Right renal cortex interstitium (tissue), 3 donors: ENCODE results near the gene NECAP2. TPM values are rescaled to one million over a fixed set of nuclear protein-coding genes. Genes with fewer than 3 reads are reported as not detected.
"Not testable (repeated sequence)": the region's sequence is repeated elsewhere in the genome, so short reads cannot be mapped to it uniquely, and the experiment has no call there.

Source experiments
- DNase-seq, 3 donors: peaks; one replicate each; pipeline ENCODE4 v3.0.0-alpha.2; 2013; ENCODE audit warnings: low read depth in 3 of 3, low spot score in 2 of 3
- polyA plus RNA-seq, 3 donors: library from polyadenylated mRNA; unstranded; fragments of 120-200 nt; gene quantifications; one replicate each; pipeline ENCODE4 v1.2.1, GENCODE V29; 2013; ENCODE audit not compliant: insufficient read length in 3 of 3

The NECAP2 gene
- polyA plus RNA-seq, 3 donors = 65.7 to 69.6 (median 67.3) TPM

DNA sequence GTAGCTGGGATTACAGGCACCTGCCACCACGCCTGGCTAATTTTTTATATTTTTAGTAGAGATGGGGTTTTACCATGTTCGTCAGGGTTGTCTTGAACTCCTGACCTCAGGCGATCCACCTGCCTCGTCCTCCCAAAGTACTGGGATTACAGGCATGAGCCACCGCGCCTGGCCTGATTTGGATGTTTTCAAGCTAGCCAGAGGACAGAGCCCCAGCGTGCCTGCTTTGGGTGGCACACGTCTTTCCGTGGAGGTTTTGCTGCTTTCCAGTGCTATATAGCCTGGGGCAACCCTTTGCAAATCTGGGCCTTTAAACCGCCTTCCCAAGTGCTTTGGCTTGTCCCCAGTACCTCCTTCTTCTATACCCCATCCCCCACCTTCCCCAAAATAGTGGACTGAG, 15.6 kb downstream of the NECAP2 start:
- not testable (repeated sequence) for DNase-seq

DNA sequence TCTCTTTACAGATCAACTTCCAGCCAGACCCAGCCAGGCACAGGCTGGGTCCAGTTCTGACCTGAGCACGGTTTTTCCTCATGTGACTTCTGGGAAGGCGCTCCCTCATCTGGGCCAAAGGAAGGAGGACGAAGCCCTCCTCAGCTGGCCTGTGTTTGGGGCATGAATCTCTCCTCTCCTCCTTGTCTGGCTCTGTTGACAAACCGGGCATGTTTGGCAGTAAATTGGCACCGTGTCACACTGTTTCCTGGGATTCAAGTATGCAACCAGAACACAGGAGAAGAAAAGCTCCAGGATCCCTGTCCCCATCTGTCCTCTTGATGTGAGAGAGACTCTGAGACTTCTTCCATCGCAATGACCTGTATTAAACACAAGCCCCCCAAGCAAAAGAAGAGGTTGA, 18.3 kb downstream of the NECAP2 start:
- no peak for DNase-seq

GRCh38 chr1:16459352-16459925, 18.9 kb downstream of the NECAP2 start:
- no peak for DNase-seq

DNA sequence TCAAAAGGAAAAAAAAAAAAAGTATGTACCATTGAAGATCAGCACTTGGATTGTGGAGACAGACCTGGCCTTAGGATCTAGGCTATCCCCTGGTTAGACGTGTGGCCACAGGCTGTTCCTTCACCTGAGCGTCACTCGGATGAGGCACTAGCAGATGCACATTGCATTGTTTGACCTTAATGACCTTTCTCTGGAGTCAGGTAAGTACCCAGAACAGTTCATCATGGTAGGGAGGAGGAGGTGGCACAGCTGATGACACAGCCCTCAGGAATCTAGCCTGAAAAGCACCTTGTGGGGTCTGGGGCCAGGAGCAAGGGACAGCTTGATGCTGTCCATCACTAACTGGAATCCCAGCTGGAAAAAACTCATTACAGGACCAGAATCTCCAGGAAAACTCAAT, 21.2 kb downstream of the NECAP2 start:
- no peak for DNase-seq

GRCh38 chr1:16462773-16463330, 22.3 kb downstream of the NECAP2 start:
- DNase-seq = no peak

- no peak for DNase-seq
These were observed 24.5 kb downstream of the NECAP2 start for GRCh38 chr1:16464917-16465625.

- no peak for DNase-seq
These were observed 28.0 kb downstream of the NECAP2 start for GRCh38 chr1:16468558-16468957.

DNA sequence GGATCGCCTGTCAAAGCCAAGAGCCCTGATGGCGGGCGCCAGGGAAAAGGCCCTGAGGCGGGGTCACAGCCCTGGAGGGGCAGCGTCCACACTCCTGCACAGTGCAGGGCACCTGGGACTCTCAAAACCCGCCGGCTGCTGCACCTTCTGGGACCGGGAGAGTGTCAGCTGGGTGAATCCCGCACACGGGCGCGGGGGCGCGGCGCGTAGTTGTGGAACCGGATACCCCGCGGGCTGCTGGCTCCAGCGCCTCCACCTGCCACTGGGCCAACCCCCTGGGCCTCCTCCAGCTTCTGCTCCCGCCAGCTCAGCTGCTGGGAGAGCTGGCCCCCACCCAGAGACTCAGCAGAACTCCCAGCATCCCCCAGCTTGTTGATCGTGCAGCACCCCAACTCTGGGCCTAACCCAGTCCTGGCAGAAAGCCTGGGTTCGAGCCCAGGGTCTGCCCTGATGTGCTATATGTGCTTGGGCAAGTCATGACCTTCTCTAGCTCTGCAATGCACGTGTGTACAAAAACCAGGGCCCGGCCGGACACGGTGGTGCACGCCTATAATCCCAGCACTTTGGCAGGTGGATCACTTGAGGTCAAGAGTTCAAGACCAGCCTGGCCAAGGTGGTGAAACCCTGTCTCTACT, 33.8 kb downstream of the NECAP2 start:
- DNase-seq = no peak

- not testable (repeated sequence) for DNase-seq
These were observed 34.4 kb downstream of the NECAP2 start for GRCh38 chr1:16474891-16475290.

DNA sequence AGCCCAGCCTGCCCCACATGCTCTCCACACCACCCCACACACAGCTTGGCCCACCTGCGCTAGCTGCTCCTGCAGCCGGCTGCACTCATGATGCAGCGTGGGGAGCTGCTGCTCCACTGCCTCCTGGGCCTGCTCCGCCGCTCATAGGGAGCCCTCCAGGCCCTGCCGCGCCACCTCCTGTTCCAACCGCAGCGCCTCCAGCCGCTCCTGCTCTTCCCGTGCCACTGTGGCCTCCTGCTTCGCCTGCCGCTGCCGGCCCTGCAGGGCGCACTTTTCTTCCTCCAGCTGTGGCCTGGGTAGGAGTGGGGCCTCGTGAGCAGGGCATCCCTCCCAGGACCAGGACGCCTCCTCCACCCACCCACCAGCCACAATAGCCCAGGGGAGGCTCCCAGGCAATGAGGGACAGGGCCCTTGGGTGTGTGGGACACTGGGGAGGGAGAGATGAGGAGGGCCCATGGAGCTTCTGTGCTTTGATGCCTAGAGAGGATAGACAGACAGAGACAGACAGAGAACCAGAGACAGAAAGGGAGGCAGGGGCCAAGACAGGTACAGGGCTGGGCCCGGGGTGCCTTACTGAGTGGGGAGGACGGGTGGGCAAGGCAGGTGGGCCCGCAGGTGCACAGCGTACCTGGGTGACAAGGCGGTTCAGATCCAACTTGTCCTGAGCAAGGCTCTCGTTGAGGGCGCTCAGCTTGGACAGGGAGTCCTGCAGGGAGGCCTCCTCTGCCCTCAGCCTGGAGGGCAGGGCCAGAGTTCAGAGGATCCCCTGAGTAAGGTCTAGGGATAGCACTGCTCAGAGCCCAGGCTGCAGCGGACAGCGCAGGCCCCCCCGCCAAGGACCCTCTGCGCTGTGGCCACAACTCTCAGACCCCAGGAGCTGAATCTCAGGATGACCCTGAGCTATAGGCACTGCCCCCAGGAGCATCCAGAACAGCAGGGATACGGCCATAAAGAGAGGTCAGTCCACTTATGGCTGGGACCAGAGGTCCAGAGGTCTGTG, 35.5 kb downstream of the NECAP2 start:
- DNase-seq = not testable (repeated sequence)

DNA sequence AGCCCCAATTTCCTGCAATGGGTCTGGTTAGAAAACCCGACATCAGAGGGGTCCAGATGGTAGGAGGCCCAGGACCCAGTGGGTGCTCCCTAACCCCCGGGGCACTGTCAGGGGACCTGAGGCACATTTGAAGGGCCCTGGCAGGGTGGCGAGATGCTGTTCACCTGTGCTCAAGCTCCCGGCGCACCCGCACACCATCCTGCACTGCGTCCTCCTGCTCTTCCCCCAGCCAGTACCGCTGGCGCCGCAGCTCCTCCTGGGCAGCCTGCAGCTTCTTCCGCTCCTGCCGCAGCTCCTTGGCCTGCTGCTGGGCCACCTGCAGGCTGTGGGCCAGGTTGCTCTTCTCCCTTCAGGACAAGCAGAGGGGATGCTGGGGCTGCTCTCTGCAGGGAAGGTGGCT, 37.6 kb downstream of the NECAP2 start:
- no peak for DNase-seq

DNA sequence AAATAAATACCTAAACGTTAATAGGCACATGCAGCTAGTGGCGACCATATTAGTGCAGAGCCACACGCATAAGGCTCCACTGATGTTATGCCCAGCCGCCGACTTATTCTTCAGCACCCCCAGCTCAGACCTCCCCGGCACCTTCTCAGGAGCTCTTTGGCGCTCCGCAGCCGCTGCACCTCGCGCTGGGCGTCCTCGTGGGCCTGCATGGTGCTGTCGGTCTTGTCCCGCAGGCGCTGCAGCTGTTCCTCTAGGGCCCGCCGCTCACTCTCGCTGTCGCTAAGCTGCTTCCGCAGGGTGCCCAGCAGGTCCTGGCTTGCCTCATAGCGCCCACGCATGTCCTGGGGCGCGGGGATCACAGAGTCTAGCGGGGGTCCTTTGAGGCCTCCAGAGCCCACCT, 42.6 kb downstream of the NECAP2 start:
- DNase-seq = not testable (repeated sequence)

- not testable (repeated sequence) for DNase-seq
These were observed 43.3 kb downstream of the NECAP2 start for GRCh38 chr1:16483639-16484500.

- no peak for DNase-seq
These were observed 43.9 kb downstream of the NECAP2 start for GRCh38 chr1:16484501-16484835.

DNA sequence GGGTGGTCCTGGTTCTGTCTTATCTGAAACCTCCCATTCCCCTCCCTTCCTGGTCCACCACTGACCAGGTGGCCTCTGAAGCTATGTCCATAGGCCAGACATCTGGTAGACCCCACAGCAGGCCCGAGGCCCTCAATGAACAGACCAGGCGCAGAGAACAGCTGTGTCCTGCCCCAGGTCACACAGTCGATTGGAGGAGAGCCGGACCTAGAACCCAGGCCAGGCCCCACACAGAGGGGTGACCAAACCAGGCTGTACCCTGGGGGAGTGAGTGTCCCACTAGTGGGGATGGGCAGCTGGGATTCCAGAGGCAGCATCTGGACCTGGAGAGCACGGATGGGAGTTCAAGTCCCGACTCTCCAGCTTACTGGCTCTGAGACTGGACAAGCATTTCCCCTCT, 44.4 kb downstream of the NECAP2 start:
- DNase-seq = no peak

DNA sequence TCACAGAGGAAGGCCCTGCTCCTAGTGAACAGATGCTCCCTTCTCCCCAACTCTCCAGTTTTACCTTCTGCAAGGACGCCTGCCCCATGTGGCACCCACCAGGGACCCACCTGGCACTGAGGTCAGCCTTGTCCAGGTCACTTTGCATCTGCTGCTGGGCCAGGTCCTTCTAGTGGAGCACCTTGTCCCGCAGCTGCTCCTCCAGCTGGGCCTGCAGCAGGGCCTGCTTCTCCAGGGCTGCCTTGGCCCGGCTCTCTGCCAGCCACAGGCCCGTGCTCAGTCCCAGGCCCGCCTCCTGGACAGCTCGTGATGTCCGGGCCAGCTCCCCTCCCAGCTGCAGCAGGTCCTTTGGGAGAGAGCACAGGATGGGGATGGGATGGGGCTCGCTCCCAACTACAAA, 45.8 kb downstream of the NECAP2 start:
- not testable (repeated sequence) for DNase-seq

- not testable (repeated sequence) for DNase-seq
These were observed 46.5 kb downstream of the NECAP2 start for GRCh38 chr1:16487011-16487410.

- DNase-seq = not testable (repeated sequence)
These were observed 48.8 kb downstream of the NECAP2 start for GRCh38 chr1:16489195-16489880.

- DNase-seq = no peak
These were observed 50.6 kb downstream of the NECAP2 start for GRCh38 chr1:16491056-16491675.
